Fibroblast of lung (primary cell): ENCODE measurements around the gene SLC38A10. TPM values are rescaled to one million over a fixed set of nuclear protein-coding genes. Genes with fewer than 3 reads are reported as not detected.

ENCODE experiments used
- DNase-seq, 2 donors: peaks; one replicate each; pipeline versions ENCODE4 v3.0.0 to v3.0.0-alpha.2; 2010; ENCODE audit warnings: low read depth in 2 of 2
- H2AFZ ChIP-seq: 2 replicates; pipeline ENCODE4 v1.5.1; 2012; ENCODE audit warnings: low read length, control low read depth, inconsistent platforms
- H3K27ac ChIP-seq: 2 replicates; pipeline ENCODE4 v1.5.1; 2011; ENCODE audit warnings: low read length, control low read depth; ENCODE audit not compliant: insufficient read depth
- H3K27me3 ChIP-seq: 2 replicates; pipeline ENCODE4 v1.5.1; 2011; ENCODE audit warnings: mild to moderate bottlenecking, low read length; ENCODE audit not compliant: control insufficient read depth, insufficient read depth
- H3K36me3 ChIP-seq: 2 replicates; pipeline ENCODE4 v1.5.1; 2011; ENCODE audit warnings: low read length; ENCODE audit not compliant: control insufficient read depth, insufficient read depth
- H3K4me1 ChIP-seq: 2 replicates; pipeline ENCODE4 v1.5.1; 2011; ENCODE audit warnings: low read length; ENCODE audit not compliant: control insufficient read depth, insufficient read depth; ENCODE audit errors: extremely low read depth
- H3K4me2 ChIP-seq: 2 replicates; pipeline ENCODE4 v1.5.1; 2011; ENCODE audit warnings: low read length, control low read depth; ENCODE audit not compliant: insufficient read depth; ENCODE audit errors: extremely low read depth
- H3K4me3 ChIP-seq, 4 experiments: fragments of 200-600 bp in 1 of 4; sonication (generic) in 1 of 4; replicated peaks in 1 of 4; 2 replicates each; pipeline ENCODE4 v1.5.1; 2011 to 2016; ENCODE audit warnings: low read length in 4 of 4, low read depth in 3 of 4, mild to moderate bottlenecking in 3 of 4, control low read depth in 2 of 4, inconsistent platforms in 1 of 4, mixed read lengths in 1 of 4; ENCODE audit not compliant: insufficient read depth in 1 of 4; ENCODE audit errors: control extremely low read depth in 1 of 4
- H3K79me2 ChIP-seq: 2 replicates; pipeline ENCODE4 v1.5.1; 2012; ENCODE audit warnings: mild to moderate bottlenecking, low read length, inconsistent platforms; ENCODE audit not compliant: control insufficient read depth, insufficient read depth
- H3K9ac ChIP-seq: 2 replicates; pipeline ENCODE4 v1.5.1; 2011; ENCODE audit warnings: mild to moderate bottlenecking, low read length, control low read depth; ENCODE audit not compliant: insufficient read depth
- H3K9me3 ChIP-seq: 2 replicates; pipeline ENCODE4 v1.5.1; 2012; ENCODE audit warnings: low read depth, low read length; ENCODE audit not compliant: control insufficient read depth, insufficient read depth
- H4K20me1 ChIP-seq: 2 replicates; pipeline ENCODE4 v1.5.1; 2011; ENCODE audit warnings: low read length; ENCODE audit not compliant: control insufficient read depth, insufficient read depth; ENCODE audit errors: extremely low read depth
- CTCF ChIP-seq, 2 donors: IDR thresholded peaks in 1 of 2; conservative IDR thresholded peaks in 1 of 2; 1 replicate in 1 of 2; 2 replicates in 1 of 2; pipeline ENCODE4 v1.5.1; 2011 to 2012; ENCODE audit warnings: low read length in 2 of 2, control low read depth in 1 of 2, inconsistent platforms in 1 of 2, low read depth in 1 of 2, mild to moderate bottlenecking in 1 of 2
- EZH2 ChIP-seq: IDR thresholded peaks from 2 replicates; pipeline ENCODE4 v1.5.1; 2012; ENCODE audit warnings: low read length, control low read depth, mild to moderate bottlenecking; ENCODE audit errors: missing control alignments
- polyA plus RNA-seq, 2 donors: library from polyadenylated mRNA; depleted of rRNA in 1 of 2; stranded (reverse) in 1 of 2; unstranded in 1 of 2; fragments of >200 nt; gene quantifications; 2 replicates each; pipeline ENCODE4 v1.2.1, GENCODE V29; 2011 to 2012; ENCODE audit warnings: missing spikeins in 1 of 2
- total RNA-seq: library from RNA; depleted of rRNA; stranded (reverse); fragments of >200 nt; gene quantifications from 2 replicates; pipeline ENCODE4 v1.2.1, GENCODE V29; 2014

SLC38A10 gene
- total and polyA plus RNA-seq, 2 donors (not counting 1 experiment from before 2014, with no cell fraction given) = 23.6 to 53.2 TPM

GRCh38 chr17:81242421-81243332 is 52.4 kb downstream of the SLC38A10 start:
- Histone ChIP-seq H3K9ac (no peak overlapping the region), H3K4me1 (peaks cover 5% of the 10 kb centered on the region), H3K79me2 (peaks cover 33% of the 10 kb centered on the region), H3K27me3 (no peaks in the 10 kb centered on the region), H3K4me2 (no peak overlapping the region), H3K27ac (no peak overlapping the region), H3K36me3 (peaks cover 15% of the 10 kb centered on the region), H4K20me1 (no peaks in the 10 kb centered on the region), H2AFZ (no peak overlapping the region), H3K9me3 (no peaks in the 10 kb centered on the region), H3K4me3 (no peak overlapping the region)
- TF ChIP-seq CTCF (conservative IDR thresholded peaks at IDR 0.05 in 1 of 2, IDR thresholded peaks at IDR 0.05 in 1 of 2; ENCODE audit: low read depth in 1 of 2, low read length in 2 of 2) (no peak), EZH2 (no peak)
- DNase-seq = no peak

GRCh38 chr17:81241648-81242420 is 53.3 kb downstream of the SLC38A10 start:
- Histone ChIP-seq H3K9me3 (no peaks in the 10 kb centered on the region), H3K36me3 (peaks cover 15% of the 10 kb centered on the region), H3K4me3 (no peak overlapping the region), H3K9ac (no peak overlapping the region), H3K27me3 (no peaks in the 10 kb centered on the region), H3K4me2 (no peak overlapping the region), H3K27ac (no peak overlapping the region), H3K79me2 (peaks cover 40% of the 10 kb centered on the region), H4K20me1 (no peaks in the 10 kb centered on the region), H2AFZ (no peak overlapping the region), H3K4me1 (peaks cover 7% of the 10 kb centered on the region)
- peak; percentile 19 to 30 for DNase-seq
- TF ChIP-seq EZH2 = no peak
- TF ChIP-seq CTCF (conservative IDR thresholded peaks at IDR 0.05 in 1 of 2, IDR thresholded peaks at IDR 0.05 in 1 of 2; ENCODE audit: low read depth in 1 of 2, low read length in 2 of 2) = peak; percentile 60 to 72

GRCh38 chr17:81241203-81241602 is 53.9 kb downstream of the SLC38A10 start:
- H4K20me1 ChIP-seq = no peaks in the 10 kb centered on the region
- no peak overlapping the region for H3K4me2 ChIP-seq
- H3K27ac ChIP-seq = no peak overlapping the region
- peaks cover 7% of the 10 kb centered on the region for H3K4me1 ChIP-seq
- no peak overlapping the region for H3K9ac ChIP-seq
- H3K79me2 ChIP-seq = peaks cover 40% of the 10 kb centered on the region
- H3K36me3 ChIP-seq = peaks cover 15% of the 10 kb centered on the region
- H2AFZ ChIP-seq = no peak overlapping the region
- no peaks in the 10 kb centered on the region for H3K9me3 ChIP-seq
- no peaks in the 10 kb centered on the region for H3K27me3 ChIP-seq
- no peak overlapping the region for H3K4me3 ChIP-seq
- no peak for TF ChIP-seq EZH2
- TF ChIP-seq CTCF (conservative IDR thresholded peaks at IDR 0.05 in 1 of 2, IDR thresholded peaks at IDR 0.05 in 1 of 2; ENCODE audit: low read depth in 1 of 2, low read length in 2 of 2) = no peak
- no peak for DNase-seq
